ENCODE results near the gene SLC7A14.

SLC7A14 gene

DNA sequence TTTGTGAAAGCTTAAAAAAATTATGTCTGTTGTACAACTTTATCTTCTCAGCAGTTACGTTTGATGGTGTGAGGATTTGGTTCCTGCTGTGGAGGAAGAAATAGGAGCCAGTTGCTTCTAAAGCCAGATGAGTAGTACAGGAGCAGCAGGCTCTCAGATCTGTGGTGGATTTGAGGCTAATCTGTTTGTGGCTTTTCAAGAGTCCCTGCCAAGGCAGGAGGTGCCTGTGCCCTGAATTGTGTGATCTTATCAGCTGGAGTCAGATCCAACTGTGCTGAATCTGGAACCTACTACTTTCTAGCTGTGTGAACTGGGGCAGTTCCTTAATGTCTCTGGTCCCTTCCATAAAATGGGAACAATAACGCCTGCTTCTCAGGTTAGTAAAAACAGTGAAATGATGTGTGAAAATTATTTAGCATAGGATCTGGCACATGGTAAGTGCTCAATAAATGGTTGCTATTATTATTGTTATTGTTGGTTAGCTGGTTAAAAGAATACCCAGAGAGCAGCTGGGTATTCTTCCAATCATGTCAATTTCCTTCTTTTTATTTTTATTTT, 159.6 kb downstream of the SLC7A14 start:
- no peak for DNase-seq (ENCODE audit: low spot score)

DNA sequence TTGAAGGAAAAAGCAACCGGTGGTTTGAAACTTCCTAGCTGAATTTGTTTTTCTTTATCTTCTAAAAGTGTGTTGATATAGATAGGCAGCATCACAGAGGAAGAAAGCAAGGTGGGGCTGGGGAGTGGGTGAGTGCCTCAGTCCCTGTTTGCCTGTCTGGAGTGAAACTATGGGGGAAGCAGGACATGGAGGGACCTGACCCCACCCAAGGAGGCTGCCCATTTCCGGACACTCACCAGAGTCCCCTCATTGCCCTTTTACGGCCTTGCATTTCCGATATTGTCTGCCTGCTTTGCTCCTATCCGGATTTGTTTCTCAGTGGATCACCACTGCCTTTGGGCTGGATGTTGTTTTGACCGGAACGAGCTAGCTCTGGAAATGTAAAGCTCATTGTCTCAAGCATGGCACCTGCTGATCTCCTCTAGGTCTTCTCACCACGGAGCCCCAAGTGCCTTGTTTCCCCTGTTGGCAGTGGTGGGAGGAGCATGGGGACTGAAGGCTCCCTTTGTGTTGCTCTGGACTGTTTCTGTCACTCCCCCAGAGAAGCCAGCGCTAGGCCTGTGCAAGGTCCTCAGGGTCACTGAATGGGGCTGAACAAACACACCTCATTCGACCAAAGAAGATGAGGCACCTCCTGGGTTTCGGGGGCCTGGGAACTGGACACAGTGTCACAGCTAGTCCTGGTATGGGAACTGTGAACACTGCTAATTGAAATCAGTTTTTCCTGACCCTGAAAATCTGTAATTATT, 160.2 kb downstream of the SLC7A14 start:
- DNase-seq (ENCODE audit: low spot score): no peak

DNA sequence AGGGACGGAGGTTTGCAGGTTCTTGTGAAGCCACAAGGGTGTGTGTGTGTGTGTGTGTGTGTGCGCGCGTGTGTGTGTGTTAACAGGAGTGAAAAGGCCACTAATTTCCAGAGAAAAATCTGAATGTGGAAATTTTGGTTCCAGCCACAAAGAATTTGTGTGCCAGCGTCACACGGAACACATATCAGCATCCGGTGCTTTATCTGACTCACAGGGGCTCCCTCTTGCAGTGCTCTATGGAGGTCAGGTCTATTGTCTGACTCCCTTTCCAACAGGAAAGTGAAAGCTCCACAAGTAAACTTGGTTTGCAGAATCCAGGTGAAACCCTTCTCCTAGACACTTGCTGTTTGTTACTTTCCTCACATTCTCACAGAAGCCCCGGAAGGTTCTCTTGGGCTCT, 161.0 kb downstream of the SLC7A14 start:
- DNase-seq (ENCODE audit: low spot score): no peak

DNA sequence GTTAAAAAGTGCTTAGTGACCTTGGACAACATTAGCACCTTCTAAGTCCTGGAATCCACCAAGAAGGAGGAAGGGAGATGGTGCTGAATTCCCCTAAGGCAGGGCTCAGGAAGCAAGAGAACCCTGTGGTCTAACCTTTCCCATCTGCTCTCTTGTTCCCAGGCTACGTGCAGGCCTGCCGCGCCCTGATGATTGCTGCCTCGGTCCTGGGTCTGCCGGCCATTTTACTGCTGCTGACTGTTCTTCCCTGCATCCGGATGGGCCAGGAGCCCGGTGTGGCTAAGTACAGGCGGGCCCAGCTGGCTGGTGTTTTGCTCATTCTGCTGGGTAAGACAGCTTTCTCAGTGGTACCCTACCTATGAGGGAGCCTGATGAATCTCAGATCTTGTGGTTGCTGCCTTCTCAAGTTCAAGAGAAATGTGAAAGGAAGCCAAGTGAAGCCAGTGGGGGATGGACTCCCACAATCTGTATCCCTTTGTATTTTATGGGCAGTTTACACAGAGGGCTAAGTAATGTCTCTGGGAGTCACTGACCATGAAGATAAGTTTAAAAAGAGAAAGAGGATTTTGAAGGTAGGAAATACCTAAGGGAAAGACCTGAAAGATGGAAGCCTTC, 162.8 kb downstream of the SLC7A14 start:
- DNase-seq (ENCODE audit: low spot score): no peak

DNA sequence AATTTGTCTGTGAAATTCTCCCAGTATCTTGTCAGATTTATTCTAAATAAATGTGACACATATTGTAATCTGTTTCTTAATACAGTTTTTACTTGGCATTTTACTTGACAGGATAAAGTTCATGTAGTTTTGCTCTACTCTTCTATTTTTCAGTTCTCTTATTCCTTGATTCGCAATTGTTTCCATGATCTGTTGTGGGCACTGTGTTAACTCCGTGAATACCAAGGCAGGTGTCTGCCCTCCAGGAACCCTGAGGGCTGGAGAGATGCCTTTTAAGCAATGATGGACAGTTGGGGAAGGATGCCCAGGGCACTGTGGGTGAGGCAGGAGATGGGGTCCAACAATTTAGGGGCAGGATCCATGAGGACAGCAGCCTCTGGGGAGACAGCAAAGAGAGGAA, 164.1 kb downstream of the SLC7A14 start:
- DNase-seq (ENCODE audit: low spot score): no peak

DNA sequence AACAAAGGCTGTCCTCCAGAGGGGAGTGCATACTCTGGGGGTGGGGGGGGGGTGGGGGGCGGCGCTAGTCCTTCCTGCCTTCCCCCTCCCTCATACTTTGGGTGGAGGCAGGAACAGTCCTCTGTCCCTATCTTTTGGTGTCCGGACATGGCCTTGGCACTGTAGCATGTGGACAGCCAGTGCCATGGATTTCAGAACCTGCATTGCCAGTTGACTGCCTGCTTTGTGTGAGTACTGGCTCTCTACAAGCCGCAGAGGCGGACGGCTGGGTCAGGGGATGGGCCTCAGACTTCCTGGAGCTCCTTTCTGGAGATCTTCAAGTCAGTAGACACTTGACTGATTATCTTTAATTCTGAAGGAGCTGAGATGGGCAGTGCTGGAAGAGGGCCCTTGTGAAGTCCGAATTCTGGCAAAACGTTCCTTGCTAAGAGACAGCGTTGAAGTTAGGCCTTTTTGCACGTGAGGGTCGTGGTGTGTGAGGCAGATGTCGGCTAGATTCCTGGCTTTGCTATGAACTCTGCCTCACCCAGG, 164.7 kb downstream of the SLC7A14 start:
- no peak for DNase-seq (ENCODE audit: low spot score)

DNA sequence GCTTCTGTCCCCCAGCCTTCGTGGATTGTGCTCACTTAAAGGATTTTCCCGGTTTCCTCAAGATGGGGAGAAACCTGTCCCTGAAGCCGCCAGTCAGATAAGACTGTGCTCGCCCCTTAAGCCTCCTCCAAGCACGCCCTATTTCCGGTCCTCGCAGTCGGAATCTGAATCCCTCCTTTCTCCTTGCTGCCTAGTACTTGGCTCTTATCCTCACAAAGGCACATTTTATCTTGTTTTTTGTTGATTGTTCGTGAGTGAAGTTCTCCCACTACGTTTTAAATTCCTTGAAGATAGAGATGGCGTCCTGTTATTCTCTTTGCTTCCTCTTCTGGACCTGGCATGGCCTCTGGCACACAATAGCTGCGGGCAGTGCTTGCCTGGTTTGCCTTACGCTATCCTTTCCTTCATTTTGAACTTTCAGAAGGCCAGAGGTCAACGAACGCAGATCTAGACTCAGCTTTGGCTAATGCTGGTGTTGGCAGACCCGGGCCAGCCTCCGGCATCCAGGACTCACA, 165.5 kb downstream of the SLC7A14 start:
- DNase-seq (ENCODE audit: low spot score): no peak

DNA sequence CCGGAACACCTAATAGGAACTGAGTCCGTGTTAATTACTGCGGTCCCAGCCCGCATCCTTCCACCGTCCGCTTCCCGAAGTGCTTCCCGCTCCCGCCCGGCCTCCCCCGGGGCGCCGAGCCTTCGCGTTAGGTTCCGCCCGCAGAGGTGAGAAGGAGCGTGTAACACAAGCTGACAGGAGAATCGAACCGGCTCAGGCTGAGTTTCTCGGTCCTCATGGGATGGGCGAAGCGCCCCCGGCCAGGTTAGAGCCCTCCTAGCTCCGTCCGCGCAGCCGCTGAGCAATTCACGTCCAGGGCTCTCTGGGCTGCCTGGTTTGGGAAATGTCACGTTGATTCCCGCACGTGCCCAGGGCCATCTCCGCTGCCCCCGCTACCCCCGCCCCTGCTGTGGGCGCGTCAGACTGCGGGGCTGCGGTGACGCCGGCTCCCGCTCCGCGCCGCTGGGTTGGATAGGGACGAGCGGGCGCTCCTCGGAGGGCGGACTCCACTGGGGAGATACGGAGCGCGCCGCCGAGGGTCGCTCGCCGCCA, 166.3 kb downstream of the SLC7A14 start:
- no peak for DNase-seq (ENCODE audit: low spot score)

DNA sequence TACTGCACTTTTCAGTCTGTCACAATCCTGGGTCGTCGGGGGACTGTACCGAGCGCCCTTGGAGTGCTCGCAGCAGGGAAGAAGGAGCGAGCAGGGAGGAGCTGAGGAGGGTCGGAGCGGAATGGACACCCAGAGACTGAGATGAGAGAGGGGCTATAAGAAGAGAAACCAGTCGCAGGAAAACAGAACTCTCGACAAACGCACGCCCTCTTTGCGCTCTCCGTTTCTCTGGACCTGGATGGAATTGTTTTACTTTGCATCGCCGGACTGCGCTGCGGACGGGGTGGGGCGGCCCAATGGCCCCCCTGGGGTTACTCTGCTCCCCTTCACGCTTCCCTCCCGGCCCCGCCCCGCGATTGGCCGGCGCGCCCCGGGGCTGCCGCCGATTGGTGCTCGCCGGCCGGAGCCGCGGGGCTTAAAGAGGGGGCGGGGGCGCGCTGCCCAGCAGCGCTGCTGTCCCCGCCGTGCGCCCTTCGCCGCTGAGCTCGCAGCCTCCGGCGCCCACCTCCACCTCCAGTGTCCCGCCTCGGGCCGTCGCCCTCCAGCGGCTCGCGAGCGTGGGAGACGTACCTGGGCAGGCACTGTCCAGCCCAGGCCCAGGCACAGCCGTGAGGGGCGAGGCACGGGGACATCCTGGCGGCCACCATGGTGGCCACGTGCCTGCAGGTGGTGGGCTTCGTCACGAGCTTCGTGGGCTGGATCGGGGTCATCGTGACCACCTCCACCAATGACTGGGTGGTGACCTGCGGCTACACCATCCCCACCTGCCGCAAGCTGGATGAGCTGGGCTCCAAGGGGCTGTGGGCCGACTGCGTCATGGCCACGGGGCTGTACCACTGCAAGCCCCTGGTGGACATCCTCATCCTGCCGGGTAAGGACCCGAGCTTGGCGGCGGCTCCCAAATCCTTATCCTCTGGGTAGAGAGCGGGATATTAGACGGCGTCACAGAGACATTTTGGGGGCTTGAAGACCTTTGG, 167.2 kb downstream of the SLC7A14 start, which contains the start of gene CLDN11:
Gene CLDN11 (plus strand): TSS at position 447 of the 977 bp plus-strand sequence. CDS start 199 bp downstream, at position 646.
- DNase-seq (ENCODE audit: low spot score): no peak

DNA sequence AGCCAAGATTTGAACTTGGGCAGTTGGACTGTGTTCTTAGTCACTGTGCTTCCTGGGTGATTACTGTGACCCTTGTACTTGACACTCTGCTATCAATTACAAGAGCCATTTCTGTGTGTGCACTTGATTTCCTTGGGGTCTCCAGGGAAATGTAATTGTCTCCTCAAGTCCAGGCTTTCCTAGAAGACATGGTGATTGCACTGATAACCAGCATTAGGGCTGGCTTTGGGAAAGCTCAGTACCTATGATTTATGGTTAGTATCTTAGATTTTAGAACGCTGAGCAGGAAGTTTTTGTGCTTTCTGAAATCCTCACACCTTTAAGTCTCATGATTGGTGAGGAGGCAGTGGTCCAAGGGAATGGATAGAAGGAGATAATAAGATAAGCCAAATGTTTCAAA, 168.8 kb downstream of the SLC7A14 start:
- no peak for DNase-seq (ENCODE audit: low spot score)

DNA sequence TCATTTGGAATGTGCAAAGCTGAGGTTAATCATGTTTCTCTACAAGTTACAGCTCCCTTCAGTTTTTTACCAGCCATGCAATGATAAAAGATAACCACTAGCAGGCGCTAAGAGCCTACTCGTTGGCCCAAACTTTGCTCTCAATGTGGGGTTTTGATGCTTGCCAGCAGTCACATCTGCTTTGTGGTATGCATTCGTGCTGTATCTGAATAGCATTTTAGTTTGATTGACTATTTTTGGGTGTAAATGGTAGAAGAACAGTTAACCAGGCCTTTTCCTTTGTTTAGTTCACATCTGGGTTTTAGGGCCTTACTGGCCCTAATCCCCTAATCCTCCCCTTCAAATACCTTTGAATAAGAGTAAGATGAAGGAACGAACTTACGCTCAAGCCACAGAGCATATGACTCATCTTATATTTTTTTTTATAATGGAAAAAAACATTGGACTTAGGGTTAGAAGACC, 171.6 kb downstream of the SLC7A14 start:
- peak; percentile 64 for DNase-seq (ENCODE audit: low spot score)

DNA sequence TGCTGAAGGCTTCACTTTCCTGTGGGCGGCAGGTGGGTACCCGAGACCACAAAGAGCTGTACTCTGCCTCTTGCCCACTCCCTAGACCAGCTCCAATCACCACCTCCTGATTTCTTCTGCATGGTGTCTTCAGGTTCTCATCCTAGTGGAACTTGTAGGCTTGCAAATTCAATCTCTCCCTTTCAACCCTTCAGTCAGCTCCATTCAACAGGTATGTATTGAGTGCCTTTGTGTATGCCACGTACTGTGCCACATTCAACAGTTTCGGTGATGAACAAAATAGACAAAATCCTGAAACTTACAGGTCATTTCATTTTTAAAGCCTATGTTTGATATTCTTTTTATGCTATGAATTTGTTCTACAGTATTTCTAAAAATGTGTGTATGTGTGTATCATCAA, 172.6 kb downstream of the SLC7A14 start:
- DNase-seq (ENCODE audit: low spot score): no peak

DNA sequence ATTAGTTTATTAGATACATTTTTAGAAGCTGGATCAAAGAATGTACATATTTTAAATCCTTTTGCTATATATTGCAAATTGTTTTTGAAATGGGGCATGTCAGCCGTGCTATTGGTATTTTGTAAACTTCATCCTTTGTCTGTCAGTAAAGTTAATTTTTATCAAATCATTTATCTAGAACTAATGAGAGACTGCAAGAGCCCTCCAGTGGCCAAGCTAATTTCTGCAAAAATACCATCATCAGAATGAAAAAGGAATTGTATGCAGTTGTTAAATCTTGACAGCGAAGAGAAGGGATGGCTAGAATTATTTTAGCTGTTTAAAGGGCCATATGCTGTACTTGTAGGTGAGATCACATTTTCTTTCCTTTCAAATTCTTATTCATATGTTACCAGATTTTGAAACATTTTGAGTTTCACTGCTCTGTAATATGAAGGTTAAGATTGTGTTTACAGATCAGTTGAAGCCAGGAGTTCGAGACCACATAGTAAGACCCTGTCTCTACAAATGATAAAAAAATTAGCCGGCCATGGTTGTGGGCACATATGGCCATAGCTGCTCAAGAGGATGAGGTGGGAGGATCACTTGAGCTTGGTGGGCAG, 175.3 kb downstream of the SLC7A14 start:
- no peak for DNase-seq (ENCODE audit: low spot score)
